ENCODE results near the gene SIGLEC10. TPM values are rescaled to one million over a fixed set of nuclear protein-coding genes. Genes with fewer than 3 reads are reported as not detected.

The SIGLEC10 gene
- total RNA-seq, 1 donor from 2014 or later: 0.38 TPM

DNA sequence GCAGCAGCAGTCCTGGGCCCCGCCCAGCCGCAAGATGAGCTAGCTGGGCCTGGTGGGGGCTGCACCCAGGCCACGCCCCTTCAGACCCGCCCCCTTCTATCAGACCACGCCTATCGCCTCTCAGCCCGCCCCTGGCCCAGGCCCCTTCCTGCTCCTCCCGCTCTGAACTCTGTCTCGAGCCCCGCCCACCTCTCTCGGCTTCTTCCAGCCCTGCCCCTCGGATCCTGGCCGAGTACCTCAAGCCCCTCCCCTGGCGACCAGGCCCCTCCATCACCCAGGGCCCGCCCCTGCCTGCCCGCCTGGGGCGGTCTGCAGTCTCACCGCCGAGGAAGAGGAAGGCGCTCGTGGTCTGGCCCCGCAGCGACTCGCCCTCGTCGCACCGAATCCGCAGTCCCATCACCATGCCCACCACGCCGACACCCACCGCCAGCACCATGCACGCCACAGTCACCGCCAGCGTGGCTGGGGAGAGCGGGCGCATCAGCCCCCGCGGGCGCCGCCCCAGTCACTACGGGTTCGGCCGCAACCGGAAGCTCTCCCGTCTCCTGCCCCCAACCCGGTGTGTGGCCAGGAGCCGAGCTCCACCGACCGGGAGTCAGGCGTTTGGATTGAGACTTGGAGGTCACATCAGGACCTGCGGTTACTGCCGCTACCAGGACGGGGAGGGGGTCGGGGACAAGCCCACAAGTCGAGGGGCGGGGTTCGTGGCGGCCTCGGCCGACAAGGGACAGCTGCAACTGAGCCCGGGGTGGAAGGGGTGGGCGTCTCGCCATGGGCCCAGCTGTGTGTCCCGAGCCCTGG, 49.7 kb downstream of the SIGLEC10 start:
- intact Hi-C loops (cut with micrococcal nuclease): no loop called here
- peak overlapping the region; percentile 97 for H3K27ac ChIP-seq (replicated peaks)
- no peaks in the 10 kb centered on the region for H3K27me3 ChIP-seq (ENCODE audit: low read depth)
- peak overlapping the region; percentile 86 for H3K4me3 ChIP-seq
- no peaks in the 10 kb centered on the region for H3K9me3 ChIP-seq (replicated peaks)
- TF ChIP-seq, protein P1, sequence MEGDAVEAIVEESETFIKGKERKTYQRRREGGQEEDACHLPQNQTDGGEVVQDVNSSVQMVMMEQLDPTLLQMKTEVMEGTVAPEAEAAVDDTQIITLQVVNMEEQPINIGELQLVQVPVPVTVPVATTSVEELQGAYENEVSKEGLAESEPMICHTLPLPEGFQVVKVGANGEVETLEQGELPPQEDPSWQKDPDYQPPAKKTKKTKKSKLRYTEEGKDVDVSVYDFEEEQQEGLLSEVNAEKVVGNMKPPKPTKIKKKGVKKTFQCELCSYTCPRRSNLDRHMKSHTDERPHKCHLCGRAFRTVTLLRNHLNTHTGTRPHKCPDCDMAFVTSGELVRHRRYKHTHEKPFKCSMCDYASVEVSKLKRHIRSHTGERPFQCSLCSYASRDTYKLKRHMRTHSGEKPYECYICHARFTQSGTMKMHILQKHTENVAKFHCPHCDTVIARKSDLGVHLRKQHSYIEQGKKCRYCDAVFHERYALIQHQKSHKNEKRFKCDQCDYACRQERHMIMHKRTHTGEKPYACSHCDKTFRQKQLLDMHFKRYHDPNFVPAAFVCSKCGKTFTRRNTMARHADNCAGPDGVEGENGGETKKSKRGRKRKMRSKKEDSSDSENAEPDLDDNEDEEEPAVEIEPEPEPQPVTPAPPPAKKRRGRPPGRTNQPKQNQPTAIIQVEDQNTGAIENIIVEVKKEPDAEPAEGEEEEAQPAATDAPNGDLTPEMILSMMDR (IDR thresholded peaks at IDR 0.05; ENCODE audit: borderline replicate concordance): no peak
- H3K4me1 ChIP-seq: peaks cover 48% of the 10 kb centered on the region
- peak; percentile 99 for DNase-seq
- no peaks in the 10 kb centered on the region for H3K36me3 ChIP-seq

- Histone ChIP-seq H3K36me3 (no peaks in the 10 kb centered on the region), H3K4me1 (peaks cover 53% of the 10 kb centered on the region), H3K27ac (replicated peaks) (peak overlapping the region; percentile 97), H3K9me3 (replicated peaks) (no peaks in the 10 kb centered on the region), H3K4me3 (peak overlapping the region; percentile 86), H3K27me3 (ENCODE audit: low read depth) (no peaks in the 10 kb centered on the region)
- peak; percentile 41 for DNase-seq
- intact Hi-C loops (cut with micrococcal nuclease): no loop called here
- TF ChIP-seq, protein P1 (IDR thresholded peaks at IDR 0.05; ENCODE audit: borderline replicate concordance): no peak
Measured at GRCh38 chr19:51367255-51367564, 50.2 kb downstream of the SIGLEC10 start.

DNA sequence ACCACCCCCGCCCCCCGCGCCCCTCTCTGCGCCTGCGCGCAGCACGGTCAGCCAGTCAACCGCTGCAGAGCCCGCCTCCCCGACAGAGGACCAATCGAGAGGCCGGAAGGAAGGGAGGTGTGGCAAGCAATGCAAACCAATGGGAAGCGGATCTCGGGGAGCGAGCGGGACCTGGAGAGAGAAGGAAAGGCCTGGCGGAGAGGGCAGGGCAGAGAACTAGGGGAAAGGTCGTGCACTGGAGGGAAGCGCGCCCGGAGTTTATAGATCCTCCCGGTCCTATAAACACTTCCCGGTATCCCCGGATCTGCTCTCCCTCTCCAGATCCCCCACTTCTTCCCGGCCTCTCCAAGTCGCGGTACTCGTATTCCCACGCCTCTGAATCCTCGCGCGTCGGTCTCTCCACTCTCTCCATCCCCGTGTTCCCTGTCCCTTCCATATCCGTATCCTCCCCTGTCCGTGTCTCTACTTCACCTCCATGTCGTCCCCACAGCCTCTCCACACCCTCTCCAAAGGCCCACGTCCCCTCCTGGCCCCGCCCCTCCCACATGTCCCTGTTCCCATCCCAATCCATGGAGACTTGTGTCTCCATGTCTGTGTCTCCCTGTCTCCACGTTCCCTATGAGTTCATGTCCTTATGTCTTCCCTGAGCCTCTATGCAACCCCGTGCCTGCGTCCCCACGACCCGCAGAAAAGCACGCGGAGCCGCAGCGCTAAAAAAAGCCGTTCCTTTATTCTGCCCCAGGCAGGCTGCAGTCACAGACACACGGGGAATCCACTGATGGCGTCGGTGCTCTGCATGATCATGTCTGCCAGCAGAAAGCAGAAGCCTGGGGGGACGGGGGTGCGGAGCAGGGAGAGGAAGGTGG, 50.8 kb downstream of the SIGLEC10 start:
- H3K36me3 ChIP-seq: no peaks in the 10 kb centered on the region
- intact Hi-C loops (cut with micrococcal nuclease): no loop called here
- DNase-seq: peak; percentile 98
- H3K9me3 ChIP-seq (replicated peaks): no peaks in the 10 kb centered on the region
- TF ChIP-seq, protein P1 (IDR thresholded peaks at IDR 0.05; ENCODE audit: borderline replicate concordance): no peak
- peak overlapping the region; percentile 86 for H3K4me3 ChIP-seq
- peak overlapping the region; percentile 97 for H3K27ac ChIP-seq (replicated peaks)
- no peaks in the 10 kb centered on the region for H3K27me3 ChIP-seq (ENCODE audit: low read depth)
- H3K4me1 ChIP-seq: peaks cover 55% of the 10 kb centered on the region

- DNase-seq: no peak
- Histone ChIP-seq H3K36me3 (no peaks in the 10 kb centered on the region), H3K9me3 (replicated peaks) (no peaks in the 10 kb centered on the region), H3K27ac (replicated peaks) (peak within 1 kb of the TSS; percentile 97), H3K4me3 (peak within 1 kb of the TSS; percentile 86), H3K27me3 (ENCODE audit: low read depth) (no peaks in the 10 kb centered on the region), H3K4me1 (peaks cover 55% of the 10 kb centered on the region)
- intact Hi-C loops (cut with micrococcal nuclease): no loop called here
- TF ChIP-seq, protein P1 (IDR thresholded peaks at IDR 0.05; ENCODE audit: borderline replicate concordance): no peak
Measured at GRCh38 chr19:51365965-51366388, 51.5 kb downstream of the SIGLEC10 start, which contains the start of gene ETFB. TSS of gene ETFB (minus strand) at chr19:51366388. CDS start at chr19:51366326, 62 bp downstream.

- peak overlapping the region; percentile 97 for H3K27ac ChIP-seq (replicated peaks)
- no peaks in the 10 kb centered on the region for H3K36me3 ChIP-seq
- peak overlapping the region; percentile 86 for H3K4me3 ChIP-seq
- H3K27me3 ChIP-seq (ENCODE audit: low read depth): no peaks in the 10 kb centered on the region
- no peaks in the 10 kb centered on the region for H3K9me3 ChIP-seq (replicated peaks)
- no peak for DNase-seq
- H3K4me1 ChIP-seq: peaks cover 55% of the 10 kb centered on the region
- intact Hi-C loops (cut with micrococcal nuclease): no loop called here
- TF ChIP-seq, protein P1 (IDR thresholded peaks at IDR 0.05; ENCODE audit: borderline replicate concordance): no peak
Measured at GRCh38 chr19:51365211-51365964, 52.1 kb downstream of the SIGLEC10 start.

All from left ventricle myocardium inferior (tissue), 1 donor.